AG04449 (cell line): ENCODE data around the gene COBLL1.

Experiments
- CTCF ChIA-PET: fragments of 350-600 bp; formaldehyde crosslinking; extraction: SDS; loops from one replicate; lab custom pipeline; 2021; ENCODE audit warnings: antibody characterized with exemption; lab: Yijun Ruan, JAX
- POLR2A ChIA-PET: fragments of 400-600, 350-600 bp; formaldehyde crosslinking; extraction: SDS; loops from one replicate; lab custom pipeline; 2020; ENCODE audit warnings: antibody characterized with exemption, inconsistent platforms; lab: Yijun Ruan, JAX
- DNase-seq: peaks from one replicate; pipeline ENCODE4 v3.0.0-alpha.2; 2010; ENCODE audit warnings: low read depth, low spot score
- H3K4me3 ChIP-seq: 2 replicates; pipeline ENCODE4 v1.5.1; 2011; ENCODE audit warnings: low read depth, mild to moderate bottlenecking, control low read depth, low read length
- TF ChIP-seq, protein P1 (sequence below): IDR thresholded peaks from one replicate; pipeline ENCODE4 v1.5.1; 2011; ENCODE audit warnings: mild to moderate bottlenecking, moderate library complexity, low read length, control low read depth, inconsistent platforms; ENCODE audit not compliant: insufficient read depth; ENCODE audit errors: missing control alignments

The COBLL1 gene

DNA sequence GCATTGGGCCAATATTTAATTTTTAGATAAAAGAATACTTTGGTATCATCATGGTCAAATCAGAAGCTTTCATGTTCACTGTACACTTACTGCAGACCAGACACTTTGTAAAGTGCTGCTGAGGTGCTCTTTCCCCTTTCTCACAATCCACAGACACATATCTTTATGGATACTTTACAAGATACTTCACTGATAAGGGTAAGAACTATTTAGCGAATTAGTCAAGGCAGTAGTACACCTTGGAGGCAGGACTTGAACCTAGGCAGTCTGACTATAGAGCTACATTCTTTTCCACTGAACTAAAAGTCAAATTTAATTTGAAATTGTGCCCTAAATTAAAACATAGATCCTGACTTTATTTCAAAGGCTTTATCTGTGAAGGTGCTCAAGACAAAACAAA is 60.2 kb downstream of the COBLL1 start:
- CTCF ChIA-PET: no interaction called here
- TF ChIP-seq, protein P1, sequence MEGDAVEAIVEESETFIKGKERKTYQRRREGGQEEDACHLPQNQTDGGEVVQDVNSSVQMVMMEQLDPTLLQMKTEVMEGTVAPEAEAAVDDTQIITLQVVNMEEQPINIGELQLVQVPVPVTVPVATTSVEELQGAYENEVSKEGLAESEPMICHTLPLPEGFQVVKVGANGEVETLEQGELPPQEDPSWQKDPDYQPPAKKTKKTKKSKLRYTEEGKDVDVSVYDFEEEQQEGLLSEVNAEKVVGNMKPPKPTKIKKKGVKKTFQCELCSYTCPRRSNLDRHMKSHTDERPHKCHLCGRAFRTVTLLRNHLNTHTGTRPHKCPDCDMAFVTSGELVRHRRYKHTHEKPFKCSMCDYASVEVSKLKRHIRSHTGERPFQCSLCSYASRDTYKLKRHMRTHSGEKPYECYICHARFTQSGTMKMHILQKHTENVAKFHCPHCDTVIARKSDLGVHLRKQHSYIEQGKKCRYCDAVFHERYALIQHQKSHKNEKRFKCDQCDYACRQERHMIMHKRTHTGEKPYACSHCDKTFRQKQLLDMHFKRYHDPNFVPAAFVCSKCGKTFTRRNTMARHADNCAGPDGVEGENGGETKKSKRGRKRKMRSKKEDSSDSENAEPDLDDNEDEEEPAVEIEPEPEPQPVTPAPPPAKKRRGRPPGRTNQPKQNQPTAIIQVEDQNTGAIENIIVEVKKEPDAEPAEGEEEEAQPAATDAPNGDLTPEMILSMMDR: no peak
- no peak overlapping the region for H3K4me3 ChIP-seq
- POLR2A ChIA-PET: no interaction called here
- no peak for DNase-seq

- TF ChIP-seq, protein P1: no peak
- no peak for DNase-seq
- no peak overlapping the region for H3K4me3 ChIP-seq
- ChIA-PET CTCF (no interaction called here), POLR2A (no interaction called here)
These were observed 60.9 kb downstream of the COBLL1 start for GRCh38 chr2:164780611-164781178.

GRCh38 chr2:164779383-164780057 is 62.1 kb downstream of the COBLL1 start:
- no peak for DNase-seq
- ChIA-PET POLR2A (no interaction called here), CTCF (no interaction called here)
- no peak overlapping the region for H3K4me3 ChIP-seq
- TF ChIP-seq, protein P1: no peak

DNA sequence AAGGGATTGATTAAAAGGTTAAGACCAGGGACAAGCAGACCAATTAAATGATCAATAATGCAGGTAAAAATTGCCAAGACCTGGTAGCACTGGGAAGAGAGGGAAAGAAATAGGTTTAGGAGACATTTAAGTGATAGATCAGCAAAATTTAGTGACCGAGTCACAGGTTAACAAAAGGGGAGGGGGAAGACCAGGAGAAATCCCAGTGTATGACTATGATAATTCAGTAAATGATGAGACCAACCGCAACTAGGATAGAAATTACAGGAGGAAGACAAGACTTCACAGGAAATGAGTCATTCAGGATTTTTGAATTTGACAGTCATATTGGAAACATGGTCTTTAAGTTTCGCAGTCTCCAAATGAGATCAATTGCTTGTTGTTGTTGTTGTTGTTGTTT is 62.9 kb downstream of the COBLL1 start:
- TF ChIP-seq, protein P1: no peak
- ChIA-PET CTCF (no interaction called here), POLR2A (no interaction called here)
- no peak for DNase-seq
- H3K4me3 ChIP-seq: no peak overlapping the region

DNA sequence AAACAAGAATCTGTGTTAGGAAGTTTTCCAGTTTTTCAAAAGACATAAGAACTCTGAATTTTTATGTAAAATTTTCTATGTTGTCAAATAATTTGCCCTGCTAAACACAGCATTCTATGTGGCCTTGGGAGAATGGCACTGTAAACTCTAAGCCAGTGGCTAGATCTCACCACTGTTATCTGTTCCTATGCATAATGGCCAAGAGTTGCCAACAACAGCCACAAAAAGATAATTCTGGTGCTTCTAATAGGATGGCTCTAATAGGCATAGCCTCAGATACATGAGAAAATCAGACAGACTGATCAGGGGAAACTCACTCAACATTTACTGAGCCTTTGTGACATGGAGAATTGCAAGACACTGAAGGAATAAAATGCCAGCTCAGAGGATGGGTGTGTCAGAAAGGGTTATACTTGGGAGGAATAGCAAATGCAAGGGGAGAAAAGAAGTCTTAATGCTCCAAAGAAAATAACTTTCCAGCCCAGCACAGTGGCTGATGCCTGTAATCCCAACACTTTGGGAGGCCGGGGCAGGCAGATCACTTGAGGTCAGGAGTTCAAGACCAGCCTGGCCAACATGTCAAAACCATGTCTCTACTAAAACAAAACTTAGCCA is 63.7 kb downstream of the COBLL1 start:
- TF ChIP-seq, protein P1: no peak
- POLR2A ChIA-PET: no interaction called here
- no peak overlapping the region for H3K4me3 ChIP-seq
- CTCF ChIA-PET: interaction anchor here (0.9 to 1.5 kb wide), 2 partner anchors 13 to 23 kb away, joined by 3 to 4 read pairs; no protein-coding TSS in a partner anchor
- DNase-seq: no peak

DNA sequence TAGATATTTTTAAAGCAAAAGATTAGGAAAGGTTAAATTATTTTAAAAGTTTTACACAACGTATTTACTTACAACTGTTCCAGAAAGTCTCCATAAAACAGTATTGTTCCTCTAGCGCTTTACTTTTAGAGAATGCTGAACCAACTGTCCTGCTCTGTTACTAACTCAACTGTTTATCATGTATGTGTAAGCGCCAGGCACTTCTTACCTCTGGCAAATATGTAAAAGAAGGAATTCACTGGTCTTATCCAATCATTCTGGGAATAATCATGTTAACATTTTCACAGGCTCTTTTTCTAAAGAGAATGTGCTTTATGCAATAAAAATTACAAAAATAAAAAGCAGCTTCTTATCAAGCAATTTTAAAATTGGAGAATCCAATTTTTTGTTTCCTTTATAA is 68.0 kb downstream of the COBLL1 start:
- H3K4me3 ChIP-seq: no peak overlapping the region
- TF ChIP-seq, protein P1: no peak
- DNase-seq: no peak
- CTCF ChIA-PET: no interaction called here
- POLR2A ChIA-PET: no interaction called here
